HG02840 (cell line): ENCODE measurements around the gene PRAMEF33.
"Not testable (repeated sequence)": the region's sequence is repeated elsewhere in the genome, so short reads cannot be mapped to it uniquely, and the experiment has no call there.

Experiments
- ATAC-seq: cut with Tn5 transposase; IDR thresholded peaks from one replicate; pipeline ENCODE4 v1.9.1; 2021; ENCODE audit warnings: mild to moderate bottlenecking, moderate library complexity, moderate number of reproducible peaks; ENCODE audit not compliant: unreplicated experiment, low FRiP score

PRAMEF33 gene, protein sequence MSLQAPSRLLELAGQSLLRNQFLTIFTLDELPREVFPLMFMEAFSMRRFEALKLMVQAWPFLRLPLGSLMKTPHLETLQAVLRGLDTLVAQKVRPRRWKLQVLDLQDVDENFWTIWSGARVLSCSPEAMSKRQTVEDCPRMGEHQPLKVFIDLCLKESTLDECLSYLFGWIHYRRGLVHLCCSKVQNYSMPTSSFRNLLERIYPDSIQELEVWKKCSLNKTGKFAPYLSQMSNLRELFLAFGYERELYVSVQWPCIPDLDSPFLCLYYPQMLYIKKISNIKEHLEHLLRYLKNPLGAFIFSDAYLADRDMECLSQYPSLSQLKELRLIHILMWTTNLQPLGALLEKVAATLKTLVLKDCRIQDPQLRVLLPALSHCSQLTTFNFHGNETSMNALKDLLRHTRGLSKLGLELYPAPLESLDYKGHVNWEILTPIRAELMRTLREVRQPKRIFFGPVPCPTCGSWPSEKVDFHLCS

DNA sequence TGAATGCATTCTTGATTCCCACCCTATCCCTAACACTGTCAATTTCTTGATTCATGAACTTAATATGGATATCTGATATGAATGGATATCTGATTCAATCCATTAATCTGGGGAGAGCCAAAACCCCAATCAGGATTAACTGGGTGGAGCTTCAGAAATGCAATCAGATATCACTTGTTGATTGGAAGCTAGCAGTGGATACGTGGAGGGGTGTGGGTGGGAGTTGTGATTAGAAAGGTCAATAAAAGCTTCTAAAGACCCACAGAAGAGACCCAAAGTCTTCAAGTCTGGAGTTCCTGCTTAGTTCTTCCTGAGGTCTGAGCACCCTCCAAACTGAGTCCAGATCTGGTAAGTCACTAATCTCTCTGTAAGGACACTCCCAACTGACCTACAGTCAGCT is at the start of gene PRAMEF33:
Gene PRAMEF33, plus strand, starts transcription at position 301 of the 400 bp plus-strand sequence. CDS start 2,416 bp downstream, outside the sequence.
- not testable (repeated sequence) for ATAC-seq

DNA sequence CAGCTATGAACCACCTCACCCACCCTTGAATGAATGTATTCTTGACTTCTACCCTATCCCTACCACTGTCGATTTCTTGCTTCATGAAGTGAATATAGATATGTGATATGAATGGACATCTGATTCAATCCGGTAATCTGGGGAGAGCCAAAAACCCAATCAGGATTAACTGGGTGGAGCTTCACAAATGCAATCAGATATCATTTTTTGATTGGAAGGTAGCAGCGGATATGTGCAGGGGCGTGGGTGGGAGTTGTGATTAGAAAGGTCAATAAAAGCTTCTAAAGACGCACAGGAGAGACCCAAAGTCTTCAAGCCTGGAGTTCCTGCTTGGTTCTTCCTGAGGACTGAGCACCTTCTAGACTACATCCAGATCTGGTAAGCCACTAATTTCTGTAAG is 49.4 kb upstream of the PRAMEF33 start, which contains the start of gene PRAMEF5:
Gene PRAMEF5, plus strand, starts transcription at position 301 of the 400 bp plus-strand sequence. CDS start 5,071 bp downstream, outside the sequence.
- not testable (repeated sequence) for ATAC-seq

DNA sequence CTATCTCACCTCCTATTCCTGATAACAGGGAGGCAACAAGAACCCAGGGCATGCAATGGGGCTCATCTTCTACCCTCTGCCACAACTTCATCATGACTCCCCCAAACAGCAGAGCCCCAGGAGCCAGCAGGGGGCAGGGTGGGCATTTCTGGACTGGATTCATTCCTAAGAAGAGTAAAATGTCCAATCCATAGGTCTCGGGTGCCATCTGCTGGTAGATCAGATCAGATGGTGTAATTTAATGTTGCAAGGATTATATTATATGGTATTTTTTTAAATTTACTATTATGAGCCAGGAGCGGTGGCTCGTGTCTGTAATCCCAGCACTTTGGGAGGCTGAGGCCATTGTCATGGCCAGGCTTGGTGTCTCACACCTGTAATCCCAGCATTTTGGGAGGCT is 38.2 kb upstream of the PRAMEF33 start:
- not testable (repeated sequence) for ATAC-seq

DNA sequence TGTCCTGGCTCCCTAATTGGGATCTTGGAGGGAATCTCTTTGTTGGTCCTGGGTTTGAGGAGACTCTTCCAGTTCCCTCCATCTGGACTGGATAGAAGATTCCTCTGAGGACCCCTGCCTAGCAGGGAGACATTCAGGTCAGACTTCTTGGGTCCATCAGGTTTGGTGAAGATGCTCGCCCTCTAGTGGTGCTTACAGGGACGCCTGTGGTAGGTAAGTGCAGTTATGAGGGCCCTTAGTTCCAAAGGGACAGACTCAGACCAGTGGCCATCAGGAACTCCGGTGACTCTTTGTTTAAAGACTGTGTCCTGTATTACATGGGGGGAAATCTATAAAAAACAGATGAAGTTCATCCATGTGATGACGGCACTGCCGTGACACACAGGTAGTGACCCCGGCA is 26.3 kb upstream of the PRAMEF33 start:
- ATAC-seq, result not testable (repeated sequence)

DNA sequence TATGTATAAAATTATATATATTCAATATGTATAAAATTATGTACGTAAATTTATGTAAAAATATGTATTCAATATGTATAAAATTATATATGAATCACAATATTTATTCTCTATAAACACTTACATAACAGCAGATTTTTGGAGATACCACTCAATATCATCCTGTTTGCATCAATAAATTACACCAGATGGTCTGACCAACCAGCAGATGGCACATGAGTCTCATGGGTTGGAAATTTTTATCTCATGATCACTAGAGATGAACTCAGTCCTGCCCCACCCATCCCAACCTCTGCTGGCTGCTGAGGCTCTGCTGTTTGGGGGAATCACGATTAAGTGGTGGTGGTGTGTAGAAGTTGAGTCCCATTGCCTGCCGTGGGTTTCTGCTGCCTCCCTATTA is 23.7 kb upstream of the PRAMEF33 start:
- not testable (repeated sequence) for ATAC-seq

DNA sequence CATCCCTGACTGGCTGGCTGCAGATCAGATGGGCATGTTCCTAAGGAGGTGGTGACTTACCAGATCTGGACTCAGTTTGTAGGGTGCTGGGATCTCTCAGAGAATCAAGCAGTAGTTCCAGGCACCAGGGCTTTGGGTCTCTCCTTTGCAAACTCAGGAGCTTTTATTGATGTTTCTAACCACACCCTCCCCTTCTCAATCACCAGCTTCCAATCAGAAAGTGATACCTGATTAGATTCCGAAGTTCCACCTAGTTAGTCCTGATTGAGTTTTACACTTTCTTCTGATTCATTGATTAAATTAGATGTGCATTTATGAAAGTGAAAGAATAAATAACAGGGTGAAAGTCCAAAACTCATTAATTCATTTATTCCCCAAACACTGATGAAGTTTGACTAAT is 18.3 kb upstream of the PRAMEF33 start, which contains the start of gene PRAMEF8:
Gene PRAMEF8, minus strand, starts transcription at position 101 of the 400 bp plus-strand sequence. CDS start 1,046 bp downstream, outside the sequence.
- not testable (repeated sequence) for ATAC-seq

DNA sequence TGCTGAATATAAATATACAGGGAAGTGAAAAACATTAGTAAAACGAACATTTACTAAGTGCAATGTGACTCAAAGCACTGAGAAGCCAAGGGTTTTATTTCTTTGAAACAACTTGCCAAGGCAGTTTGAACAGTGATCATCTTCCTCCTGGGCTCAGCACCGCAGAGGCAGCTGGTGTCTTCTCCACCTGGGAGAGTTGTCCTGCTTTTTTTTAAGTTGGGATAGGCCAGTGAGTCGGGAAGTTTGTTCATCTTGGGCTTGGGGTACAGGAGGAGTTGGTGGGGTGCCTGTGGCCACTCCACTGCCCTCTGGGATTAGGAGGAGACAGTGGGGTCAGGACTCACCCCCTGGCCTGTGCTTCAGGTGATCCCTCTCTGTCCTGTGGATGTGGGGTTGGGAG is 14.3 kb upstream of the PRAMEF33 start:
- ATAC-seq, result not testable (repeated sequence)

DNA sequence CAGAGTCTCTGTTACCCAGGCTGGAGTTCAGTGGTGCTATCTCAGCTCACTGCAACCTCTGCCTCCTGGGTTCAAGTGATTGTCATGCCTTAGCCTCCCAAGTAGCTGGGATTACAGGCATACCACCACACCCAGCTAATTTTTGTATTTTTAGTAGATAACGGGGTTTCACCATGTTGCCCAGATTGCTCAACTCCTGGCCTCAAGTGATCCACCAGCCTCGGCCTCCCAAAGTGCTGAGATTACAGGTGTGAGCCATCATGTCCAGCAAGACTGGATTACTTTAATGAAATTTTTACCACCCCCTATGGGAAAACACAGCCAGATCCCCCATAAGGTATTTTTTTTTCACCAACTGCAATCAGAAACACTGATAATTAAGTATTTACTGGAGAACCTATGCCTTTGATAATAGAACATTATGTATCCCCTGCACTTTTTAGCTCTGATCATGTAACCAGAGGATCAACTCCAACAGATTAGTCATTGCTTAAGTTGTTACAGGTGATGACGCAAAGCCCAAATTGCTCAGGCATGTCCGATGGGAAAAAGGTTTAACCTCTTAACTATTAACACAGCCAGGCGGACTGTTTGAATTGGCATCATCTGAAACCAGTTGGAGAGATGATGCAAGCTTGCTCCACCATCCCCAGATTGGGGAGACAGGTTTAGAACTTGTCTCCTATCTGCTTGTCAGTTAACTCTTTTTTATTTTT is 6.0 kb upstream of the PRAMEF33 start:
- not testable (repeated sequence) for ATAC-seq

DNA sequence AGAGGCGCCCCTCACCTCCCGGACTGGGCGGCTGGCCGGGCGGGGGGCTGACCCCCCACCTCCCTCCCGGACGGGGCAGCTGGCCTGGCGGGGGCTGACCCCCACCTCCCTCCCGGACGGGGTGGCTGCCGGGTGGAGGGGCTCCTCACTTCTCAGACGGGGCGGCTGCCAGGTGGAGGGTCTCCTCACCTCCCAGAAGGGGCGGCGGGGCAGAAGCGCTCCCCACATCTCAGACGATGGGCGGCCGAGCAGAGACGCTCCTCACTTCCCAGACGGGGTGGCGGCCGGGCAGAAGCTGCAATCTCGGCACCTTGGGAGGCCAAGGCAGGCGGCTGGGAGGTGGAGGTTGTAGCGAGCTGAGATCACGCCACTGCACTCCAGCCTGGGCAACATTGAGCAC is 4.6 kb upstream of the PRAMEF33 start:
- not testable (repeated sequence) for ATAC-seq

DNA sequence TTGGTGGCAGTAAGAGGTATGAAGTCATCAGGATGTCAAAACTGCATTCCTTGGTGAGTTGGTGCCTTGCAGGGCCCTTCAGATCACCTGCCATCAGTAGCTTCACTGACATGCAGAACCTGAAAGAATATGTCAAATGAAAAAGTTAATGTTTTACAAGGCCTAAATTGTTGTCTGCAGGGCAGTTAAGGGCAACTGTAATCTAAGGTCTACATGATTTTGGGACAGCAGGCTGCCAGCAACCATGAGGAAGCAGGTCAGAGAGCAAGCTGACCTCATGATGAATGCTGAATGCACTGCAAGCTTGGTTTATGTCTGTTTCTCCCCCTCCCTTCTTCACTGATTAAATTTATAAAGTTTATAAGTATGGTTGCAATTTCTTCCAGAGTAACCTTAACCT is 1.1 kb upstream of the PRAMEF33 start:
- ATAC-seq, result not testable (repeated sequence)

DNA sequence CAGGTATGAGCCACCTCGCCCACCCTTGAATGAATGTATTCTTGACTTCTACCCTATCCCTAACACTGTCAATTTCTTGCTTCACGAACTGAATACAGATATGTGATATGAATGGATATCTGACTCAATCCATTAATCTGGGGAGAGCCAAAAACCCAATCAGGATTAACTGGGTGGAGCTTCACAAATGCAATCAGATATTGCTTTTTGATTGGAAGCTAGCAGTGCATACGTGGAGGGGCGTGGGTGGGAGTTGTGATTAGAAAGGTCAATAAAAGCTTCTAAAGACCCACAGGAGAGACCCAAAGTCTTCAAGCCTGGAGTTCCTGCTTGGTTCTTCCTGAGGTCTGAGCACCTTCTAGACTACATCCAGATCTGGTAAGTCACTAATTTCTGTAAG is 11.9 kb downstream of the PRAMEF33 start, which contains the start of gene PRAMEF15:
Gene PRAMEF15, plus strand, starts transcription at position 301 of the 400 bp plus-strand sequence. CDS start 2,827 bp downstream, outside the sequence.
- not testable (repeated sequence) for ATAC-seq

DNA sequence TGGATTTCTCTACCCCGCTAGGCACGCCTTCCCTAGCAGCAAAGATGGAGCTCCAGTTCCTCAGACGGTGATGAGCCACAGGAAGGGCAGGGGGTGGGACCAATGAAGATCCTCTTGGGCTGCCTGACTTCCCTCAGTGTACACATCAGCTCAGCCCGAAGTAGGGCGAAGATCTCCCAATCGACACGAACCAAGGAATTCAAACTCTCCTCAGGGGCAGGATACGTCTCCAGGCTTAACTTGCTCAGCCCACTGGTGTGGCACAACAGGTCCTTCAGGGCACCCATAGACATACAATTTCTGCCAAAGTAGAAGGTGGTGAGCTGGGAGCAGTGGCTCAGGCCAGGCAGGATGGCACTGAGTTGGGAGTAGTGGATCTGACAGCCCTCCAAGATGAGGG is 39.2 kb downstream of the PRAMEF33 start:
- not testable (repeated sequence) for ATAC-seq

DNA sequence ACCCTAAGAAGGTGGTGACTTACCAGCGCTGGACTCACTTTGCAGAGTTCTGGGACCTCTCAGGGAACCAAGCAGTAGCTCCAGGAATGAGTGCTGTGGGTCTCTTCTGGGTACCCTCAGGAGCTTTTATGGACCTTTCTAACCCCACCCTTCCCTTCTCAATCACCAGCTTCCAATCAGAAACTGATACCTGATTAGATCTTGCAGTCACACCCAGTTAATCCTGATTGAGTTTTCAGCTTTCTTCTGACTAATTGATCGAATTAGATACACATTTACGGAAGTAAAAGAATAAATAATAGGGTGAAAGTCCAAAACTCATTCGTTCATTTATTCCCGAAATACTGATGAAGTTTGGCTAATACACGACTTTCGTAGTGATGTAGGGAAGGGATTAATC is 43.7 kb downstream of the PRAMEF33 start, which contains the start of gene PRAMEF14:
Gene PRAMEF14, minus strand, starts transcription at position 101 of the 400 bp plus-strand sequence. CDS start 1,820 bp downstream, outside the sequence.
- ATAC-seq, result not testable (repeated sequence)

DNA sequence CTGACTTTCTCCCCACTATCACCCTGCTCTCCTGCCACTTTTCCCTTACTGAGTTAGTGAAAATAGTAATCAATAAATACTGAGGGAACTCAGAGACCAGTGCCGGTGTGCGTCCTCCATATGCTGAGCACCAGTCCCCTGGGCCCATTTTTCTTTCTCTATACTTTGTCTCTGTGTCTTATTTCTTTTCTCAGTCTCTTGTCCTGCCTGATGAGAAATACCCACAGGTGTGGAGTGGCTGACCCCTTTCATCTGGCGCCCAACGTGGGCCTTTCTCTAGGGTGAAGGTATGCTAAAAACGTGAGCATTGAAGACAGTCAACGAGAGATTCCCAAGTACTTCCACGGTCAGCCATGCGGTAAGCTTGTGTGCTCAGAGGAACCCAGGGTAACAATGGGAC is 50.1 kb downstream of the PRAMEF33 start:
- ATAC-seq, result not testable (repeated sequence)

DNA sequence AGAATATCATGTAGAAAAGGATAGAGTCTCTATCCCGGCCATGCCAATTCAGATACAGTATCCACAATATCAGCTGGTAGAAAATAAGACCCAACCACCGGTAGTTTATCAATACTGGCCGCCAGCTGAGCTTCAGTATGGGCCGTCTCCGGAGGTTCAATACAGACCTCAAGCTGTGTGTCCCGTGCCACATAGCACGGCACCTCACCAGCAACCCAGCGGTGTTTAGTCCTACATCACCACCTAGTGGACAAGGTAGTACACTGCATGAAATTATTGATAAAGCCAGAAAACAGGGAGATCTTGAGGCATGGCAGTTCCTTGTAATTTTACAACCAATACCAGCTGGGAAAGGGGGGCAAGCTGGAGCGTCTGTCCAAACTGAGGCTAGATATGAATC is 51.1 kb downstream of the PRAMEF33 start:
- ATAC-seq, result not testable (repeated sequence)

DNA sequence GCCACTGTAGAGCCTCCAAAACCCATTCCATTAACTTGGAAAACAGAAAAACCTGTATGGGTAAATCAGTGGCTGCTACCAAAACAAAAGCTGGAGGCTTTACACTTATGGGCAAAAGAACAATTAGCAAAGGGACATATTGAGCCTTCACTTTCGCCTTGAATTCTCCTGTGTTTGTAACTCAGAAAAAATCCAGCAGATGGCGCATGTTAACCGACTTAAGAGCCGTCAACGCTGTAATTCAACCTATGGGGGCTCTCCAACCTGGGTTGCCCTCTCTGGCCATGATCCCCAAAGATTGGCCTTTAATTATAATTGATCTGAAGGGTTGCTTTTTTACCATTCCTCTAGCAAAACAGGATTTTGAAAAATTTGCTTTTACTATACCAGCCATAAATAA is 53.4 kb downstream of the PRAMEF33 start:
- not testable (repeated sequence) for ATAC-seq
